Measurements from ENCODE around the gene CACHD1.
A peak's percentile ranks its signal among the peaks of the same experiment; 100 is the strongest.
"Not testable (repeated sequence)": the region's sequence is repeated elsewhere in the genome, so short reads cannot be mapped to it uniquely, and the experiment has no call there.

CACHD1 gene

GRCh38 chr1:64687725-64688327 is 217.9 kb downstream of the CACHD1 start:
- DNase-seq, result peak in 27 of 58 donors; percentile 2 to 78 (median 32)

GRCh38 chr1:64691626-64692025 is 221.7 kb downstream of the CACHD1 start:
- no peak for DNase-seq

- no peak for DNase-seq
Observed at GRCh38 chr1:64692911-64693310, 223.0 kb downstream of the CACHD1 start.

GRCh38 chr1:64693406-64693805 is 223.5 kb downstream of the CACHD1 start:
- no peak for DNase-seq

GRCh38 chr1:64696879-64697278 is 226.9 kb downstream of the CACHD1 start:
- no peak for DNase-seq

- DNase-seq, result no peak
Observed at GRCh38 chr1:64699327-64699726, 229.4 kb downstream of the CACHD1 start.

GRCh38 chr1:64701071-64701470 is 231.1 kb downstream of the CACHD1 start:
- no peak for DNase-seq

- no peak for DNase-seq
Observed at GRCh38 chr1:64701886-64702285, 232.0 kb downstream of the CACHD1 start.

- DNase-seq, result not testable (repeated sequence)
Observed at GRCh38 chr1:64702670-64703069, 232.7 kb downstream of the CACHD1 start.

GRCh38 chr1:64703600-64703999 is 233.7 kb downstream of the CACHD1 start:
- DNase-seq, result peak in 1 of 58 donors; percentile 20

GRCh38 chr1:64705591-64705990 is 235.7 kb downstream of the CACHD1 start:
- no peak for DNase-seq

- DNase-seq, result no peak
Observed at GRCh38 chr1:64711266-64711665, 241.3 kb downstream of the CACHD1 start.

- no peak for DNase-seq
Observed at GRCh38 chr1:64712049-64712448, 242.1 kb downstream of the CACHD1 start.

- no peak for DNase-seq
Observed at GRCh38 chr1:64715186-64715585, 245.3 kb downstream of the CACHD1 start.

GRCh38 chr1:64721135-64721534 is 251.2 kb downstream of the CACHD1 start:
- DNase-seq, result no peak

- DNase-seq, result no peak
Observed at GRCh38 chr1:64721576-64722145, 251.7 kb downstream of the CACHD1 start.

- DNase-seq, result no peak
Observed at GRCh38 chr1:64727861-64728260, 257.9 kb downstream of the CACHD1 start.

GRCh38 chr1:64733581-64734286 is 263.8 kb downstream of the CACHD1 start:
- no peak for DNase-seq

- no peak for DNase-seq
Observed at GRCh38 chr1:64734287-64734652, 264.3 kb downstream of the CACHD1 start.

- DNase-seq, result not testable (repeated sequence)
Observed at GRCh38 chr1:64740687-64741086, 270.8 kb downstream of the CACHD1 start.
